ACC112 (cell line): ENCODE data around the gene ST6GAL1.
"Not testable (repeated sequence)": the region's sequence is repeated elsewhere in the genome, so short reads cannot be mapped to it uniquely, and the experiment has no call there.

Experiments used
- H2AFZ ChIP-seq: fragments of 200-600 bp; sonication (generic); one replicate; pipeline ENCODE4 v1.6.0; 2017; ENCODE audit warnings: antibody characterized with exemption, low read length; ENCODE audit not compliant: unreplicated experiment
- H3K27ac ChIP-seq: fragments of 200-600 bp; sonication (generic); 2 replicates; pipeline ENCODE4 v1.5.1; 2014; ENCODE audit warnings: low read depth, mild to moderate bottlenecking, antibody characterized with exemption, low read length, moderate library complexity
- H3K27me3 ChIP-seq: fragments of 200-600 bp; sonication (generic); 2 replicates; pipeline ENCODE4 v1.6.1; 2014; ENCODE audit warnings: mild to moderate bottlenecking, antibody characterized with exemption, low read length, moderate library complexity, mixed read lengths; ENCODE audit not compliant: insufficient read depth
- H3K36me3 ChIP-seq: fragments of 200-600 bp; sonication (generic); 2 replicates; pipeline ENCODE4 v1.6.1; 2016; ENCODE audit warnings: mild to moderate bottlenecking, antibody characterized with exemption, low read length, moderate library complexity, mixed read lengths; ENCODE audit not compliant: insufficient read depth
- H3K4me1 ChIP-seq: fragments of 200-600 bp; sonication (generic); one replicate; pipeline ENCODE4 v1.6.1; 2016; ENCODE audit warnings: low read length, mixed read lengths; ENCODE audit not compliant: insufficient read depth, unreplicated experiment, control insufficient read depth
- H3K4me3 ChIP-seq: fragments of 200-600 bp; sonication (generic); 2 replicates; pipeline ENCODE4 v1.5.1; 2014; ENCODE audit warnings: mild to moderate bottlenecking, low read depth, low read length
- H3K79me2 ChIP-seq: fragments of 200-600 bp; sonication (generic); one replicate; pipeline ENCODE4 v1.6.0; 2016; ENCODE audit warnings: low read length; ENCODE audit not compliant: control insufficient read depth, unreplicated experiment, insufficient read depth

Gene ST6GAL1

DNA sequence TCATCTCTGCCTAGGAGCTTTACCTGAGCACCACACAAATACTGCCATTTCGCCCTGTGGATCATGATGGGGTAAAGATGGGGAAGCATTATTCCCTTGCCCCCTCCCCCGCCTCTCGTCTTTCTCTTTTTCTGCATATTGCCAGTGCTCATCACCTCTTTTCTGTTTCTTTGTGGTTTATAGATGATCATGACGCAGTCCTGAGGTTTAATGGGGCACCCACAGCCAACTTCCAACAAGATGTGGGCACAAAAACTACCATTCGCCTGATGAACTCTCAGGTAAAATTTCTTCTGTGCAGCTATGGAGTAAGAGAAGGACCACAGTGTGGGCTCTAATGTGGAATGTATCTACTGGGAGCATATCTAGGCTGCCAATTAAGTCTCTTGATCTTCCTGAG lies 120.7 kb downstream of the ST6GAL1 start:
- H2AFZ ChIP-seq, result no peak overlapping the region
- no peaks in the 10 kb centered on the region for H3K27me3 ChIP-seq
- no peak overlapping the region for H3K27ac ChIP-seq
- H3K4me3 ChIP-seq, result no peak overlapping the region
- H3K79me2 ChIP-seq, result no peaks in the 10 kb centered on the region
- no peaks in the 10 kb centered on the region for H3K36me3 ChIP-seq
- no peaks in the 10 kb centered on the region for H3K4me1 ChIP-seq

GRCh38 chr3:187051724-187052366 lies 121.5 kb downstream of the ST6GAL1 start:
- no peak overlapping the region for H2AFZ ChIP-seq
- H3K27ac ChIP-seq, result no peak overlapping the region
- no peaks in the 10 kb centered on the region for H3K79me2 ChIP-seq
- no peaks in the 10 kb centered on the region for H3K27me3 ChIP-seq
- no peaks in the 10 kb centered on the region for H3K36me3 ChIP-seq
- no peak overlapping the region for H3K4me3 ChIP-seq
- H3K4me1 ChIP-seq, result no peaks in the 10 kb centered on the region

DNA sequence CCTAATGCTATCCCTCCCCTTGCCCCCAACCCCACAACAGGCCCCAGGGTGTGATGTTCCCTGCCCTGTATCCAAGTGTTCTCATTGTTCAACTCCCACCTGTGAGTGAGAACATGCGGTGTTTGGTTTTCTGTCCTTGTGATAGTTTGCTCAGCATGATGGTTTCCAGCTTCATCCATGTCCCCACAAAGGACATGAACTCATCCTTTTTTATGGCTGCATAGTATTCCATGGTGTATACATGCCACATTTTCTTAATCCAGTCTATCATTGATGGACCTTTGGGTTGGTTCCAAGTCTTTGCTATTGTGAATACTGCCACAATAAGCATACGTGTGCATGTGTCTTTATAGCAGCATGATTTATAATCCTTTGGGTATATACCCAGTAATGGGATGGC lies 122.1 kb downstream of the ST6GAL1 start:
- not testable (repeated sequence) for H3K4me3 ChIP-seq, H3K27ac ChIP-seq, H3K4me1 ChIP-seq, H3K27me3 ChIP-seq, H3K79me2 ChIP-seq, H2AFZ ChIP-seq, H3K36me3 ChIP-seq

DNA sequence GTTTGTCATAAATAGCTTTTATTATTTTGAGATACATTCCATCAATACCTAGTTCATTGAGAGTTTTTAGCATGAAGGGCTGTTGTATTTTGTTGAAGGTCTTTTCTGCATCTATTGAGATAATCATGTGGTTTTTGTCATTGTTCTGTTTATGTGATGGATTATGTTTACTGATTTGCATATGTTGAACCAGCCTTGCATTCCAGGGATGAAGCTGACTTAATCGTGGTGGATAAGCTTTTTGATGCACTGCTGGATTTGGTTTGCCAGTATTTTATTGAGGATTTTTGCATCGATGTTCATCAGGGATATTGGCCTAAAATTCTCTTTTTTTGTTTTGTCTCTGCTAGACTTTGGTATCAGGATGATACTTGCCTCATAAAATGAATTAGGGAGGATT lies 124.1 kb downstream of the ST6GAL1 start:
- H3K4me1 ChIP-seq, H3K4me3 ChIP-seq, H3K27me3 ChIP-seq, H3K79me2 ChIP-seq, H2AFZ ChIP-seq, H3K27ac ChIP-seq, H3K36me3 ChIP-seq: not testable (repeated sequence)

DNA sequence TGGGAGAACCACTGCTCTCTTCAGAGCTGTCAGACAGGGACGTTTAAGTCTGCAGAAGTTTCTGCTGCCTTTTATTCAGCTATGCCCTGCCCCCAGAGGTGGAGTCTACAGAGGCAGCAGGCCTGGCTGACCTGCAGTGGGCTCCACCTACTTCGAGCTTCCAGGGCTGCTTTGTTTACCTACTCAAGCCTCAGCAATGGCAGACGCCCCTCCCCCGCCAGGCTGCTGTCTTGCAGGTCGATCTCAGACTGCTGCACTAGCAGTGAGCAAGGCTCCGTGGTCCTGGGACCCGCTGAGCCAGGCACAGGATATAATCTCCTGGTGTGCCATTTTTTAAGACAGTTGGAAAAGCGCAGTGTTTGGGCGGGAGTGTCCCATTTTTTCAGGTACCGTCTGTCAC lies 127.5 kb downstream of the ST6GAL1 start:
- H3K4me1 ChIP-seq, H3K79me2 ChIP-seq, H3K36me3 ChIP-seq: not testable (repeated sequence)

GRCh38 chr3:187061748-187062147 lies 131.4 kb downstream of the ST6GAL1 start:
- Histone ChIP-seq H3K27me3 (no peaks in the 10 kb centered on the region), H3K36me3 (no peaks in the 10 kb centered on the region), H3K79me2 (no peaks in the 10 kb centered on the region), H3K4me3 (no peak overlapping the region), H3K27ac (no peak overlapping the region), H3K4me1 (peaks cover 16% of the 10 kb centered on the region), H2AFZ (no peak overlapping the region)

More for the DNA sequence above, 127.5 kb downstream of the ST6GAL1 start:
- not testable (repeated sequence) for H3K27ac ChIP-seq, H3K4me3 ChIP-seq, H3K27me3 ChIP-seq, H2AFZ ChIP-seq

DNA sequence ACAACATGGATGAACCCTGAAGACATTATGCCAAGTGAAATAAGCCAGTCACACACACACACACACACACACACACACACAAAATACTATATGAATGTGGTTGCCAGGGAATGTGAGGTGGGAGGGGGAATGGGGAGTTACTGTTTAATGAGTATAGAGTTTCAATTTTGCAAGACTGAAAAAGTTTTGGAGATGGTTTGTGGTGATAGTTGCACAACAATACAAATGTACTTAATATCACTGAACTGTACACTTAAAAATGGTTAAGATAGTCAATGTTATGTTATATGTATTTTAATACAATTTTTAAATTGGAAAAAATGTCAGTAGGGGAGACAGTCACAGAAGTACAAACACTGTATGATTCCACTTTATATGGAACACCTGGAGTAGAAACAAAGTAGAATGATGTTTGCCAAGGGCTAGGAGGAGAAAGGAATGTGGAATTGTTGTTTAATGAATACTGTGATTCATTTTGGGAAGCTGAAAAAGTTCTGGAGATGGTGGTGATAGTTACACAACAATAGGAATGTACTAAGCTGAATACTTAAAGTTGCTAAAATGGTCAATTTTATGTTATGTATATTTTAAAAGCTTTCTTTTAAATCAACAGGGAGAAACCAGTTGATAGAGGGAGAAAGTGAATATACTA lies 132.3 kb downstream of the ST6GAL1 start:
- H3K27me3 ChIP-seq, result no peaks in the 10 kb centered on the region
- H3K36me3 ChIP-seq, result no peaks in the 10 kb centered on the region
- no peak overlapping the region for H2AFZ ChIP-seq
- H3K27ac ChIP-seq, result peak overlapping the region; percentile 22; the same call in 1 of the 2 replicates
- no peak overlapping the region for H3K4me3 ChIP-seq
- H3K4me1 ChIP-seq, result peaks cover 16% of the 10 kb centered on the region
- no peaks in the 10 kb centered on the region for H3K79me2 ChIP-seq

DNA sequence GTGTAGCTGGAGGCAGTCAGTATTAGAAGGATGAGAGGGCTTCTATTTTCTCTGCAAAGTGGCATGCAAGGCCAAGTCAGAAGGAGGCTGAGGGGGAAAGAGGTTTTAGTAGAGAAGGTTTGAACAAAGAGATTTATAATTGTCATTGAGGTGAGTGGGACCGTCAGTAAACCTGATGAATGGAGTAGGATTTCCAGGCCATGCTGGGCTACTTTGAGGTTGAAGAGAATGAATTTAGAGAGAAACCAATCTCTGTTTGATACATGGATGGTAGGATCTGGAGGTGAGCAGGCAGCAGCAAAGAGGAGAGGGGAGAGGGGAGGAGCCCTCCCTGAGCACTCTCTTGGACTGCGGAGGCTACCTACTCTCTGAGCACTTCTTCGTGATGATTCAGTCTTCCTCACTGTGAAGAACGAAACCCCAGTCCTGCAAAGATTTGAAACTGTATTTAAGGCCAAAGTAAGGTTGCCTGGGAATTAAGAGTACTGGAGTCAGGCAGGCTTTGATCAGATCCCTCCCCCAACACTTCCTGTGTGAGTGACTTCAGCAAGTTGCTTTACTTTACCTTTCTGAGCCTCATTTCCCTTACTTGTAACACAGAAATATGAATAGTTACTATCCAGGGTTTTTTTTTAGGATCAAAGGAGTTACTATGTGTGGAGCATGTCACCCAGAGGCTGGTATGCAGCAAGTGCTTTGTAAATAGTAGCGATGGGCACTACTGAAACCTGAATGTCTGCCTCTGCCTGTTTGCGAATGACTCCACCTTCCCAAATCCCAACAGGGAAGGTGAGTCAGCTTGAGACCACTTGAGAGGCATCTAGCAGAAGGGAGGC lies 133.2 kb downstream of the ST6GAL1 start:
- no peaks in the 10 kb centered on the region for H3K79me2 ChIP-seq
- no peaks in the 10 kb centered on the region for H3K36me3 ChIP-seq
- H3K4me1 ChIP-seq, result peaks cover 16% of the 10 kb centered on the region
- no peak overlapping the region for H3K27ac ChIP-seq
- H2AFZ ChIP-seq, result no peak overlapping the region
- H3K4me3 ChIP-seq, result no peak overlapping the region
- no peaks in the 10 kb centered on the region for H3K27me3 ChIP-seq

DNA sequence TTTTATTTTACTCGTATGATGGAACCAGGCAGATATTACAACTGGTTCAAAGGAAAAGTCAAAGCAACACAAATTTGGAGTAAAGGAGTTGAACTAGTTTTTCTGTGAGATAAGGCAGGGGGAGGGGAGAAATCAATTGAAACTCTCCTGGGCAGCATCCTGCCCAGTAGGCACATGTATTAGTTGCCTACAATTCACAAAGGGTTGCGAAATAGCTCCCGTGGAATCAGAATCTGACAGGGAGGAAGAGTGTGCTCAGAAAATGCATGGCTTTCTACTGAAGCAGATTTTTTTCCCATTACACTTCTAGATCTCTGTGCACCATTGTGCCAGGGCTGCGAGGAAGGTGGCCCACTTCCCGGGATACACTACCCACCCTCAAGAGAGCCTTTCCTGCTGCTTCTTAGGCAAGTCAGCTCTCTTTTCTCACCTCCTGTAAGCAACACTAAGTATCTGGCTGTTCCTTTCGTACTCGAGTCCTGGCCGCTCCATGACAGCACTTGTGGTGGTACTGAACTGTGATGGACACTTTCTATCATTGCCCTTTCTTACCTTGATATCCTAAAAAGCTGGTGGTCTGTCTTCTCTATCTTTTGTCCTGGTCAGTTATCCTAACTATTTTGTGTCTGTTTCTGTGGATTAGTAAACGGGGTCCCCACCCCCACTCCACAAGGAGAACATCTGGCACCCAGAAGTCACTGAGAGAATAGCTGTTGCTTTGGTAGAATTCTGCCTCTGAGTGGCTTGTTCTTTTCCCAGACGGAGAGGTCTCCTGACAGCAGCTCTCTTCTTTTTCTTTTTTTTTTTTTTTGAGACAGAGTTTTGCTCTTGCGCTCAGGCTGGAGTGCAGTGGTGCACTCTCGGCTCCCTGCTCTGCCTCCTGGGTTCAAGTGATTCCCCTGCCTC lies 134.1 kb downstream of the ST6GAL1 start:
- Histone ChIP-seq H3K27ac (no peak overlapping the region), H3K36me3 (no peaks in the 10 kb centered on the region), H3K4me1 (peaks cover 16% of the 10 kb centered on the region), H2AFZ (no peak overlapping the region), H3K79me2 (no peaks in the 10 kb centered on the region), H3K4me3 (no peak overlapping the region), H3K27me3 (no peaks in the 10 kb centered on the region)

DNA sequence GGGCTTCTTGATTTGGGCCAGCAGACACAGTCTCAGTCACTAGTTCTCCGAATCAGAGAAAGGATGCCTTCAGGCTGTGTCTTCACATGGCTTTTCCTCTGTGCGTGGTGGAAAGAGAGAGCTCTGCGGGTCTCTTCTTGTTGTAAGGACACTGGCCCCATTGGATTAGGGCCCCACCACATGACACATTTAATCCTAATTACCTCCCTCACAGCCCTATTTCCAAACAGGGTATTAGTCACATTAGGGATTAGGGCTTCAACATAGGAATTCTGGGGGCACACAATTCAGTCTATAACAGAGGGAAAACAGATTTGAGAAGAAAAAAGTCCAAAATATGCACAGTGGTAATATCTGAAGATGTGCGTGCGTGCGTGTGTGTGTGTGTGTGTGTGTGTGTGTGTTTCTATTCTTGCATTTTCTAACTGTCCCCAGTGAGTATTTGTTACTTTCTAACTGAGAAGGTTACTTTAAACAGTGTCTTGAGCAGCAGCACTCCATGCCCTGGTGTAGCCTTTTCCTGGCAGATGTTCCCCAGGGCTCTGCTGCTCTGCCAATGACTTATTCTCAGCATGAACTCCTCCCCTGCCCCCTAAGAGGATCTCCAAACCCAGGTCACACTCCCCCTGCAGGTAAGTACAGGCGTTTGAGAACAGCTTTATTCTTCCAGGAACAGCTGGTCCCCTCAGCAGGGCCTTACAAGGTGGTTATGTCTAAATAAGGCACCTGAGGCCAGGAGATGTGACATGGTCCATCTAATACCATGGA lies 136.1 kb downstream of the ST6GAL1 start:
- no peaks in the 10 kb centered on the region for H3K27me3 ChIP-seq
- H2AFZ ChIP-seq, result no peak overlapping the region
- H3K36me3 ChIP-seq, result no peaks in the 10 kb centered on the region
- H3K4me1 ChIP-seq, result peaks cover 16% of the 10 kb centered on the region
- no peaks in the 10 kb centered on the region for H3K79me2 ChIP-seq
- no peak overlapping the region for H3K27ac ChIP-seq
- H3K4me3 ChIP-seq, result no peak overlapping the region
